Peyer's patch (tissue), 4 donors: ENCODE measurements around the gene LAMTOR4.

Source experiments
- CTCF ChIP-seq, 6 experiments: fragments of 450-650 bp in 4 of 6; fragments of 200-600 bp in 2 of 6; sonication (generic) in 1 of 6; IDR thresholded peaks; one replicate each; pipeline ENCODE4 v1.5.1; 2017 to 2019; ENCODE audit warnings: antibody characterized with exemption in 6 of 6, mild to moderate bottlenecking in 3 of 6, moderate library complexity in 1 of 6
- POLR2A ChIP-seq, 2 donors: fragments of 450-650 bp; IDR thresholded peaks; one replicate each; pipeline ENCODE4 v1.5.1; 2017; ENCODE audit warnings: antibody characterized with exemption in 2 of 2, mild to moderate bottlenecking in 2 of 2, moderate library complexity in 2 of 2

- TF ChIP-seq POLR2A (IDR thresholded peaks at IDR 0.05) (no peak), CTCF (IDR thresholded peaks at IDR 0.05) (no peak)
Measured at GRCh38 chr7:100192969-100193368, 44.3 kb downstream of the LAMTOR4 start.
